Fibroblast of lung (primary cell): ENCODE results near the gene PLA2G5. TPM values are rescaled to one million over a fixed set of nuclear protein-coding genes. Genes with fewer than 3 reads are reported as not detected.
A peak's percentile ranks its signal among the peaks of the same experiment; 100 is the strongest.

Source experiments
- DNase-seq, 2 donors: peaks; one replicate each; pipeline versions ENCODE4 v3.0.0 to v3.0.0-alpha.2; 2010; ENCODE audit warnings: low read depth in 2 of 2
- H2AFZ ChIP-seq: 2 replicates; pipeline ENCODE4 v1.5.1; 2012; ENCODE audit warnings: low read length, control low read depth, inconsistent platforms
- H3K27ac ChIP-seq: 2 replicates; pipeline ENCODE4 v1.5.1; 2011; ENCODE audit warnings: low read length, control low read depth; ENCODE audit not compliant: insufficient read depth
- H3K27me3 ChIP-seq: 2 replicates; pipeline ENCODE4 v1.5.1; 2011; ENCODE audit warnings: mild to moderate bottlenecking, low read length; ENCODE audit not compliant: control insufficient read depth, insufficient read depth
- H3K36me3 ChIP-seq: 2 replicates; pipeline ENCODE4 v1.5.1; 2011; ENCODE audit warnings: low read length; ENCODE audit not compliant: control insufficient read depth, insufficient read depth
- H3K4me1 ChIP-seq: 2 replicates; pipeline ENCODE4 v1.5.1; 2011; ENCODE audit warnings: low read length; ENCODE audit not compliant: control insufficient read depth, insufficient read depth; ENCODE audit errors: extremely low read depth
- H3K4me2 ChIP-seq: 2 replicates; pipeline ENCODE4 v1.5.1; 2011; ENCODE audit warnings: low read length, control low read depth; ENCODE audit not compliant: insufficient read depth; ENCODE audit errors: extremely low read depth
- H3K4me3 ChIP-seq, 4 experiments: fragments of 200-600 bp in 1 of 4; sonication (generic) in 1 of 4; replicated peaks in 1 of 4; 2 replicates each; pipeline ENCODE4 v1.5.1; 2011 to 2016; ENCODE audit warnings: low read length in 4 of 4, low read depth in 3 of 4, mild to moderate bottlenecking in 3 of 4, control low read depth in 2 of 4, inconsistent platforms in 1 of 4, mixed read lengths in 1 of 4; ENCODE audit not compliant: insufficient read depth in 1 of 4; ENCODE audit errors: control extremely low read depth in 1 of 4
- H3K79me2 ChIP-seq: 2 replicates; pipeline ENCODE4 v1.5.1; 2012; ENCODE audit warnings: mild to moderate bottlenecking, low read length, inconsistent platforms; ENCODE audit not compliant: control insufficient read depth, insufficient read depth
- H3K9ac ChIP-seq: 2 replicates; pipeline ENCODE4 v1.5.1; 2011; ENCODE audit warnings: mild to moderate bottlenecking, low read length, control low read depth; ENCODE audit not compliant: insufficient read depth
- H3K9me3 ChIP-seq: 2 replicates; pipeline ENCODE4 v1.5.1; 2012; ENCODE audit warnings: low read depth, low read length; ENCODE audit not compliant: control insufficient read depth, insufficient read depth
- H4K20me1 ChIP-seq: 2 replicates; pipeline ENCODE4 v1.5.1; 2011; ENCODE audit warnings: low read length; ENCODE audit not compliant: control insufficient read depth, insufficient read depth; ENCODE audit errors: extremely low read depth
- CTCF ChIP-seq, 2 donors: IDR thresholded peaks in 1 of 2; conservative IDR thresholded peaks in 1 of 2; 1 replicate in 1 of 2; 2 replicates in 1 of 2; pipeline ENCODE4 v1.5.1; 2011 to 2012; ENCODE audit warnings: low read length in 2 of 2, control low read depth in 1 of 2, inconsistent platforms in 1 of 2, low read depth in 1 of 2, mild to moderate bottlenecking in 1 of 2
- EZH2 ChIP-seq: IDR thresholded peaks from 2 replicates; pipeline ENCODE4 v1.5.1; 2012; ENCODE audit warnings: low read length, control low read depth, mild to moderate bottlenecking; ENCODE audit errors: missing control alignments
- polyA plus RNA-seq, 2 donors: library from polyadenylated mRNA; depleted of rRNA in 1 of 2; stranded (reverse) in 1 of 2; unstranded in 1 of 2; fragments of >200 nt; gene quantifications; 2 replicates each; pipeline ENCODE4 v1.2.1, GENCODE V29; 2011 to 2012; ENCODE audit warnings: missing spikeins in 1 of 2
- total RNA-seq: library from RNA; depleted of rRNA; stranded (reverse); fragments of >200 nt; gene quantifications from 2 replicates; pipeline ENCODE4 v1.2.1, GENCODE V29; 2014

PLA2G5 gene
- total and polyA plus RNA-seq, 2 donors (not counting 1 experiment from before 2014, with no cell fraction given), result 1.1 to 27.4 TPM

GRCh38 chr1:20093940-20094391 lies 24.0 kb downstream of the PLA2G5 start:
- Histone ChIP-seq H3K4me1 (no peaks in the 10 kb centered on the region), H2AFZ (no peak overlapping the region), H3K36me3 (no peaks in the 10 kb centered on the region)

GRCh38 chr1:20095564-20096434 lies 25.8 kb downstream of the PLA2G5 start:
- Histone ChIP-seq H4K20me1 (no peaks in the 10 kb centered on the region), H3K36me3 (no peaks in the 10 kb centered on the region), H3K4me1 (no peaks in the 10 kb centered on the region), H3K9ac (no peak overlapping the region), H3K27me3 (peaks cover 2% of the 10 kb centered on the region), H2AFZ (no peak overlapping the region), H3K4me3 (no peak overlapping the region), H3K27ac (no peak overlapping the region), H3K4me2 (no peak overlapping the region), H3K79me2 (no peaks in the 10 kb centered on the region), H3K9me3 (no peaks in the 10 kb centered on the region)
- no peak for DNase-seq
- TF ChIP-seq CTCF (conservative IDR thresholded peaks at IDR 0.05 in 1 of 2, IDR thresholded peaks at IDR 0.05 in 1 of 2; ENCODE audit: low read depth in 1 of 2, low read length in 2 of 2) (no peak), EZH2 (no peak)

More at GRCh38 chr1:20093940-20094391, 24.0 kb downstream of the PLA2G5 start:
- TF ChIP-seq EZH2 (no peak), CTCF (conservative IDR thresholded peaks at IDR 0.05 in 1 of 2, IDR thresholded peaks at IDR 0.05 in 1 of 2; ENCODE audit: low read depth in 1 of 2, low read length in 2 of 2) (no peak)
- no peaks in the 10 kb centered on the region for H3K79me2 ChIP-seq
- no peak overlapping the region for H3K27ac ChIP-seq
- H3K4me2 ChIP-seq, result no peak overlapping the region
- H3K9ac ChIP-seq, result no peak overlapping the region
- H3K4me3 ChIP-seq, result no peak overlapping the region
- H3K27me3 ChIP-seq, result peaks cover 2% of the 10 kb centered on the region
- DNase-seq, result peak in 1 of 2 donors; percentile 30
- H4K20me1 ChIP-seq, result no peaks in the 10 kb centered on the region
- no peaks in the 10 kb centered on the region for H3K9me3 ChIP-seq

GRCh38 chr1:20096840-20097447 lies 26.9 kb downstream of the PLA2G5 start:
- TF ChIP-seq CTCF (conservative IDR thresholded peaks at IDR 0.05 in 1 of 2, IDR thresholded peaks at IDR 0.05 in 1 of 2; ENCODE audit: low read depth in 1 of 2, low read length in 2 of 2) (no peak), EZH2 (no peak)
- H3K9me3 ChIP-seq, result no peaks in the 10 kb centered on the region
- no peak overlapping the region for H2AFZ ChIP-seq
- no peak overlapping the region for H3K4me2 ChIP-seq
- no peaks in the 10 kb centered on the region for H3K79me2 ChIP-seq
- peaks cover 2% of the 10 kb centered on the region for H3K27me3 ChIP-seq
- H3K36me3 ChIP-seq, result no peaks in the 10 kb centered on the region
- H3K4me1 ChIP-seq, result no peaks in the 10 kb centered on the region
- H4K20me1 ChIP-seq, result no peaks in the 10 kb centered on the region
- no peak overlapping the region for H3K4me3 ChIP-seq
- no peak overlapping the region for H3K9ac ChIP-seq
- no peak for DNase-seq
- H3K27ac ChIP-seq, result no peak overlapping the region
